GM12891 (cell line): ENCODE measurements around the gene ICE2.

ENCODE experiments used
- PAX5 ChIP-seq: IDR thresholded peaks from 2 replicates; pipeline ENCODE4 v1.6.1; 2011; ENCODE audit warnings: low read length, moderate library complexity, mild to moderate bottlenecking; ENCODE audit not compliant: insufficient read depth, severe bottlenecking
- POLR2A ChIP-seq: IDR thresholded peaks from 2 replicates; pipeline ENCODE4 v1.6.1; 2011; ENCODE audit warnings: low read depth, low read length, control low read depth
- POLR2AphosphoS5 ChIP-seq: IDR thresholded peaks from 2 replicates; pipeline ENCODE4 v1.6.1; 2011; ENCODE audit warnings: low read depth, low read length, control low read depth
- POU2F2 ChIP-seq: IDR thresholded peaks from 2 replicates; pipeline ENCODE4 v1.6.1; 2011; ENCODE audit warnings: low read depth, mild to moderate bottlenecking, control low read depth, low read length, moderate library complexity
- SPI1 ChIP-seq: IDR thresholded peaks from 2 replicates; pipeline ENCODE4 v1.6.1; 2011; ENCODE audit warnings: low read depth, low read length, control low read depth
- TAF1 ChIP-seq: IDR thresholded peaks from 2 replicates; pipeline ENCODE4 v1.6.1; 2011; ENCODE audit warnings: low read depth, low read length, control low read depth

GRCh38 chr15:60493166-60493565 is 14.2 kb upstream of the ICE2 start:
- TF ChIP-seq POLR2AphosphoS5, result no peak
- TF ChIP-seq POLR2A, result no peak
- TF ChIP-seq TAF1, result no peak
- TF ChIP-seq SPI1, result no peak
- no peak for TF ChIP-seq POU2F2
- TF ChIP-seq PAX5, result no peak
